Measurements from ENCODE around the gene SMPDL3B.

SMPDL3B gene

GRCh38 chr1:27928216-27928954, 6.4 kb upstream of the SMPDL3B start:
- DNase-seq, result no peak
- H3K27me3 Mint-ChIP-seq, result peaks cover 4 to 11% of the 10 kb centered on the region in 2 donors
- H3K27ac Mint-ChIP-seq, result no peak overlapping the region
- no peaks in the 10 kb centered on the region for H3K36me3 Mint-ChIP-seq
- ATAC-seq (replicated peaks), result no peak
- H3K4me3 Mint-ChIP-seq, result no peak overlapping the region
- no peaks in the 10 kb centered on the region for H3K9me3 Mint-ChIP-seq
- peaks cover 3 to 17% of the 10 kb centered on the region in 2 donors for H3K4me1 Mint-ChIP-seq

- ATAC-seq (replicated peaks) (no peak), DNase-seq (no peak)
- H3K27ac Mint-ChIP-seq, result no peak overlapping the region
- peaks cover 12 to 31% of the 10 kb centered on the region in 2 donors for H3K4me1 Mint-ChIP-seq
- H3K27me3 Mint-ChIP-seq, result peaks cover 15 to 31% of the 10 kb centered on the region in 2 donors
- H3K9me3 Mint-ChIP-seq, result no peaks in the 10 kb centered on the region
- no peaks in the 10 kb centered on the region for H3K36me3 Mint-ChIP-seq
- H3K4me3 Mint-ChIP-seq, result no peak overlapping the region
These were observed 3.6 kb upstream of the SMPDL3B start for GRCh38 chr1:27931184-27931583.

GRCh38 chr1:27931759-27932158, 3.0 kb upstream of the SMPDL3B start:
- Mint-ChIP-seq H3K27me3 (peaks cover 15 to 31% of the 10 kb centered on the region in 2 donors), H3K4me1 (peaks cover 12 to 31% of the 10 kb centered on the region in 2 donors), H3K27ac (no peak overlapping the region), H3K4me3 (no peak overlapping the region), H3K9me3 (no peaks in the 10 kb centered on the region), H3K36me3 (no peaks in the 10 kb centered on the region)
- DNase-seq, result no peak
- ATAC-seq (replicated peaks), result peak; percentile 81 to 82

- Mint-ChIP-seq H3K9me3 (no peaks in the 10 kb centered on the region), H3K36me3 (no peaks in the 10 kb centered on the region), H3K27me3 (peaks cover 15 to 31% of the 10 kb centered on the region in 2 donors), H3K4me1 (peaks cover 16 to 38% of the 10 kb centered on the region in 2 donors), H3K4me3 (no peak overlapping the region), H3K27ac (no peak overlapping the region)
- ATAC-seq (replicated peaks) (no peak), DNase-seq (no peak)
These were observed 921 bp downstream of the SMPDL3B start for GRCh38 chr1:27935721-27936120.

GRCh38 chr1:27936370-27936769, 1.6 kb downstream of the SMPDL3B start:
- Mint-ChIP-seq H3K9me3 (no peaks in the 10 kb centered on the region), H3K27ac (no peak overlapping the region), H3K4me1 (peaks cover 16 to 35% of the 10 kb centered on the region in 2 donors), H3K4me3 (no peak overlapping the region), H3K36me3 (no peaks in the 10 kb centered on the region), H3K27me3 (peaks cover 15 to 31% of the 10 kb centered on the region in 2 donors)
- ATAC-seq (replicated peaks), result no peak
- DNase-seq, result no peak

GRCh38 chr1:27937524-27937836, 2.7 kb downstream of the SMPDL3B start:
- ATAC-seq (replicated peaks), result no peak
- peaks cover 13 to 24% of the 10 kb centered on the region in 2 donors for H3K4me1 Mint-ChIP-seq
- no peak overlapping the region for H3K27ac Mint-ChIP-seq
- DNase-seq, result no peak
- no peak overlapping the region for H3K4me3 Mint-ChIP-seq
- H3K27me3 Mint-ChIP-seq, result peaks cover 14 to 25% of the 10 kb centered on the region in 2 donors
- no peaks in the 10 kb centered on the region for H3K36me3 Mint-ChIP-seq
- H3K9me3 Mint-ChIP-seq, result no peaks in the 10 kb centered on the region

- no peak for ATAC-seq (replicated peaks)
- Mint-ChIP-seq H3K9me3 (no peaks in the 10 kb centered on the region), H3K4me1 (peaks cover 13 to 21% of the 10 kb centered on the region in 2 donors), H3K36me3 (no peaks in the 10 kb centered on the region), H3K4me3 (no peak overlapping the region), H3K27ac (peak overlapping the region; percentile 25), H3K27me3 (peaks cover 11 to 19% of the 10 kb centered on the region in 2 donors)
- no peak for DNase-seq
These were observed 3.7 kb downstream of the SMPDL3B start for GRCh38 chr1:27938488-27938887.

- H3K4me3 Mint-ChIP-seq, result no peak overlapping the region
- no peaks in the 10 kb centered on the region for H3K36me3 Mint-ChIP-seq
- DNase-seq (peak; percentile 23), ATAC-seq (replicated peaks) (peak; percentile 76 to 84)
- peaks cover 7 to 9% of the 10 kb centered on the region in 2 donors for H3K27me3 Mint-ChIP-seq
- H3K27ac Mint-ChIP-seq, result peak overlapping the region; percentile 65
- peaks cover 10 to 12% of the 10 kb centered on the region in 2 donors for H3K4me1 Mint-ChIP-seq
- no peaks in the 10 kb centered on the region for H3K9me3 Mint-ChIP-seq
These were observed 5.5 kb downstream of the SMPDL3B start for GRCh38 chr1:27940297-27940696.

- H3K4me3 Mint-ChIP-seq, result no peak overlapping the region
- no peak for ATAC-seq (replicated peaks)
- no peaks in the 10 kb centered on the region for H3K9me3 Mint-ChIP-seq
- no peaks in the 10 kb centered on the region for H3K36me3 Mint-ChIP-seq
- peaks cover 4 to 7% of the 10 kb centered on the region in 2 donors for H3K4me1 Mint-ChIP-seq
- no peak overlapping the region for H3K27ac Mint-ChIP-seq
- peaks cover under 1 to 2% of the 10 kb centered on the region in 2 donors for H3K27me3 Mint-ChIP-seq
- no peak for DNase-seq
These were observed 6.2 kb downstream of the SMPDL3B start for GRCh38 chr1:27940870-27941560.

- ATAC-seq (replicated peaks) (no peak), DNase-seq (no peak)
- Mint-ChIP-seq H3K27ac (no peak overlapping the region), H3K4me1 (peaks cover 4 to 7% of the 10 kb centered on the region in 2 donors), H3K4me3 (no peak overlapping the region), H3K36me3 (no peaks in the 10 kb centered on the region), H3K27me3 (no peaks in the 10 kb centered on the region), H3K9me3 (no peaks in the 10 kb centered on the region)
These were observed 7.1 kb downstream of the SMPDL3B start for GRCh38 chr1:27941671-27942540.

GRCh38 chr1:27945020-27945419, 10.2 kb downstream of the SMPDL3B start:
- Mint-ChIP-seq H3K4me3 (no peak overlapping the region), H3K9me3 (no peaks in the 10 kb centered on the region), H3K36me3 (no peaks in the 10 kb centered on the region), H3K4me1 (peaks cover 4% of the 10 kb centered on the region in 2 donors), H3K27me3 (no peaks in the 10 kb centered on the region), H3K27ac (no peak overlapping the region)
- no peak for ATAC-seq (replicated peaks)
- no peak for DNase-seq

- Mint-ChIP-seq H3K4me3 (no peak overlapping the region), H3K9me3 (no peaks in the 10 kb centered on the region), H3K4me1 (no peaks in the 10 kb centered on the region), H3K36me3 (no peaks in the 10 kb centered on the region), H3K27me3 (no peaks in the 10 kb centered on the region), H3K27ac (no peak overlapping the region)
- ATAC-seq (replicated peaks) (no peak), DNase-seq (no peak)
These were observed 14.2 kb downstream of the SMPDL3B start for GRCh38 chr1:27949027-27949426.

GRCh38 chr1:27951396-27951795, 16.6 kb downstream of the SMPDL3B start:
- DNase-seq (no peak), ATAC-seq (replicated peaks) (no peak)
- Mint-ChIP-seq H3K4me3 (no peak overlapping the region), H3K27me3 (peaks cover 10 to 15% of the 10 kb centered on the region in 2 donors), H3K36me3 (no peaks in the 10 kb centered on the region), H3K4me1 (peaks cover 0 to 3% of the 10 kb centered on the region in 2 donors), H3K9me3 (no peaks in the 10 kb centered on the region), H3K27ac (no peak overlapping the region)

GRCh38 chr1:27952147-27952546, 17.3 kb downstream of the SMPDL3B start:
- Mint-ChIP-seq H3K9me3 (no peaks in the 10 kb centered on the region), H3K4me1 (peaks cover 0 to 3% of the 10 kb centered on the region in 2 donors), H3K4me3 (no peak overlapping the region), H3K27me3 (peaks cover 10 to 15% of the 10 kb centered on the region in 2 donors), H3K27ac (no peak overlapping the region), H3K36me3 (no peaks in the 10 kb centered on the region)
- ATAC-seq (replicated peaks) (no peak), DNase-seq (no peak)
